GM12865 (cell line): ENCODE results near the gene ADGRV1.
"Not testable (repeated sequence)": the region's sequence is repeated elsewhere in the genome, so short reads cannot be mapped to it uniquely, and the experiment has no call there.

Source experiments
- DNase-seq: peaks from one replicate; pipeline ENCODE4 v3.0.0; 2010; ENCODE audit warnings: low read depth
- H3K4me3 ChIP-seq: 2 replicates; pipeline ENCODE4 v1.5.1; 2011; ENCODE audit warnings: mild to moderate bottlenecking, low read depth, low read length, control low read depth
- CTCF ChIP-seq: IDR thresholded peaks from 2 replicates; pipeline ENCODE4 v1.5.1; 2011; ENCODE audit warnings: low read length, control low read depth, low read depth, inconsistent platforms; ENCODE audit not compliant: insufficient read depth; ENCODE audit errors: missing control alignments

The ADGRV1 gene

GRCh38 chr5:90813392-90813791 lies 254.8 kb downstream of the ADGRV1 start:
- H3K4me3 ChIP-seq = no peak overlapping the region
- TF ChIP-seq CTCF = no peak
- DNase-seq = no peak

DNA sequence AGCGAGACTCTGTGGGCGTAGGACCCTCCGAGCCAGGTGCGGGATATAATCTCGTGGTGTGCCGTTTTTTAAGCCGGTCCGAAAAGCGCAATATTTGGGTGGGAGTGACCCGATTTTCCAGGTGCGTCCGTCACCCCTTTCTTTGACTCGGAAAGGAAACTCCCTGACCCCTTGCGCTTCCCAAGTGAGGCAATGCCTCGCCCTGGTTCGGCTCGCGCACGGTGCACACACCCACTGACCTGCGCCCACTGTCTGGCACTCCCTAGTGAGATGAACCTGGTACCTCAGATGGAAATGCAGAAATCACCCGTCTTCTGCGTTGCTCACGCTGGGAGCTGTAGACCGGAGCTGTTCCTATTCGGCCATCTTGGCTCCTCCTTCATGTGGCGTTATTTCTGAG lies 263.5 kb downstream of the ADGRV1 start:
- H3K4me3 ChIP-seq, DNase-seq: not testable (repeated sequence)

DNA sequence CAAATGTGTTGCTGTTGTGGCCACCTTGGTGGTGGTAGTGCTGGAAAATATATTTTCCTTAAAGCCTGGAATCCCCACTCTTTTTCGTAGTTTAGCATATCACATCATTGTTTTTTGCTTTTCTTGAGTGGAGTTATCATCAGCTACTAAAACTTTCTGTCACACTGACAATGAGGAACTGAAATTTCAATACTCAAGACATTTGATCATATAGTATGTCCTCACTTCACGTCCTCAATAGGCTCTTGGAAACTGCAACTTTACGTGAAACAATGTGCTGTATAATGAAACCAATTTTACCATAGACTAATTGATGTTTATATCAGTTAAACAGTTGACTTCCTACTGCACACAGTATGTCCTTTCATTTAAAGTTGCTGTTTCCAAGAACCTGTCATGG lies 265.8 kb downstream of the ADGRV1 start:
- no peak overlapping the region for H3K4me3 ChIP-seq
- DNase-seq = peak; percentile 33
- no peak for TF ChIP-seq CTCF

GRCh38 chr5:90830058-90830457 lies 271.5 kb downstream of the ADGRV1 start:
- no peak for TF ChIP-seq CTCF
- DNase-seq = no peak
- H3K4me3 ChIP-seq = no peak overlapping the region

DNA sequence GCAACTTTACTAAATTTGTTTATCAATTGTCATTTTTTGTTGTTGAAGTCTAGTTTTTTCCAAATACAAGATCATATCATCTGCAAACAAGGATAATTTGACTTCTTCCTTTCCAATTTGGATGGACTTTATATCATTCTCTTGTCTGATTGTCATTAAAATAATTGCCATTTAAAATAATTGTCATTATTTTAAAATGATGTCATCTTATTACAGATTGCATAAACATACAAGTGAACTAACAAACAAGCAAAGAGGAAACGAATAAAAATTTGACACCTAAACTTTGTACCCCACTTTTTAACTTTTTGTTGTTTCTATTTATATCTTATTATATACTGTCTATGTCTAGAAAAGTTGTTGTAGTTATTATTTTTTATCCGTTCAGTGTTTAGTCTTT lies 275.2 kb downstream of the ADGRV1 start:
- no peak overlapping the region for H3K4me3 ChIP-seq

GRCh38 chr5:90834711-90835110 lies 276.1 kb downstream of the ADGRV1 start:
- TF ChIP-seq CTCF = no peak
- no peak overlapping the region for H3K4me3 ChIP-seq
- DNase-seq = no peak

More for the DNA sequence above, 275.2 kb downstream of the ADGRV1 start:
- TF ChIP-seq CTCF = no peak
- no peak for DNase-seq

DNA sequence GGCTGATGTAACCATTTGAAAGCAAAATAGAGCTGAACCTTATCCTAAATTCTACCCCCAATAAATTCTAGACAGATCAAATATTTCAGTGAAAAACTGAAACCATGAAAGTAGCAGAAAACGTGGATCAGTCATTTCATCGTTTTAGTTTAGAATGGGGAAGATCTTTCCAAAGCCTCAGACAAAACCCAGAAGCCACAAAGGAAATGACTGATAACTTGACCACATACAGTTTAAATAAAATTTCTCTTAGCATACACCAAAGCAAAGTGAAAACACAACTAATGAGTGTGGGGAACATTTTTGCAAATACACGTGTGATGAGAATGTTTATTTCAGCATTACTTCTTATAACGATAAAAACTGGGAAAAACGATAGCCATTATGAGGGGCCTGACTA lies 284.8 kb downstream of the ADGRV1 start:
- no peak for TF ChIP-seq CTCF
- peak; percentile 37 for DNase-seq
- no peak overlapping the region for H3K4me3 ChIP-seq
